ENCODE measurements around the gene TSSK2.

The TSSK2 gene

GRCh38 chr22:19107730-19108074 lies 23.4 kb upstream of the TSSK2 start:
- Histone ChIP-seq H3K9me3 (ENCODE audit: insufficient read depth, low read depth, low read length) (no peaks in the 10 kb centered on the region), H3K36me3 (ENCODE audit: insufficient read depth, low read depth, low read length) (no peaks in the 10 kb centered on the region), H3K27me3 (ENCODE audit: insufficient read depth, low read length) (no peaks in the 10 kb centered on the region), H3K4me1 (ENCODE audit: insufficient read depth, low read length) (peaks cover 19% of the 10 kb centered on the region), H3K9ac (ENCODE audit: low read depth, low read length) (no peak overlapping the region), H3K4me3 (ENCODE audit: low read length) (no peak overlapping the region), H3K27ac (ENCODE audit: low read length) (no peak overlapping the region)

GRCh38 chr22:19108807-19109197 lies 22.3 kb upstream of the TSSK2 start:
- no peak overlapping the region for H3K4me3 ChIP-seq (ENCODE audit: low read length)
- H3K27ac ChIP-seq (ENCODE audit: low read length) = no peak overlapping the region
- no peak overlapping the region for H3K9ac ChIP-seq (ENCODE audit: low read depth, low read length)
- no peaks in the 10 kb centered on the region for H3K9me3 ChIP-seq (ENCODE audit: insufficient read depth, low read depth, low read length)
- H3K36me3 ChIP-seq (ENCODE audit: insufficient read depth, low read depth, low read length) = no peaks in the 10 kb centered on the region
- peaks cover 19% of the 10 kb centered on the region for H3K4me1 ChIP-seq (ENCODE audit: insufficient read depth, low read length)
- H3K27me3 ChIP-seq (ENCODE audit: insufficient read depth, low read length) = no peaks in the 10 kb centered on the region

- Histone ChIP-seq H3K4me3 (ENCODE audit: low read length) (no peak overlapping the region), H3K9me3 (ENCODE audit: insufficient read depth, low read depth, low read length) (no peaks in the 10 kb centered on the region), H3K27me3 (ENCODE audit: insufficient read depth, low read length) (no peaks in the 10 kb centered on the region), H3K27ac (ENCODE audit: low read length) (no peak overlapping the region), H3K4me1 (ENCODE audit: insufficient read depth, low read length) (peaks cover 19% of the 10 kb centered on the region), H3K36me3 (ENCODE audit: insufficient read depth, low read depth, low read length) (no peaks in the 10 kb centered on the region), H3K9ac (ENCODE audit: low read depth, low read length) (no peak overlapping the region)
Observed at GRCh38 chr22:19109198-19110063, 21.7 kb upstream of the TSSK2 start.

GRCh38 chr22:19110064-19110458 lies 21.0 kb upstream of the TSSK2 start:
- H3K4me1 ChIP-seq (ENCODE audit: insufficient read depth, low read length) = peaks cover 19% of the 10 kb centered on the region
- H3K9ac ChIP-seq (ENCODE audit: low read depth, low read length) = no peak overlapping the region
- H3K4me3 ChIP-seq (ENCODE audit: low read length) = no peak overlapping the region
- H3K36me3 ChIP-seq (ENCODE audit: insufficient read depth, low read depth, low read length) = no peaks in the 10 kb centered on the region
- no peak overlapping the region for H3K27ac ChIP-seq (ENCODE audit: low read length)
- no peaks in the 10 kb centered on the region for H3K27me3 ChIP-seq (ENCODE audit: insufficient read depth, low read length)
- H3K9me3 ChIP-seq (ENCODE audit: insufficient read depth, low read depth, low read length) = no peaks in the 10 kb centered on the region

GRCh38 chr22:19110646-19111045 lies 20.5 kb upstream of the TSSK2 start:
- peaks cover 19% of the 10 kb centered on the region for H3K4me1 ChIP-seq (ENCODE audit: insufficient read depth, low read length)
- no peak overlapping the region for H3K27ac ChIP-seq (ENCODE audit: low read length)
- no peaks in the 10 kb centered on the region for H3K9me3 ChIP-seq (ENCODE audit: insufficient read depth, low read depth, low read length)
- no peak overlapping the region for H3K4me3 ChIP-seq (ENCODE audit: low read length)
- no peaks in the 10 kb centered on the region for H3K27me3 ChIP-seq (ENCODE audit: insufficient read depth, low read length)
- peaks cover 2% of the 10 kb centered on the region; the same call in 1 of the 2 replicates for H3K36me3 ChIP-seq (ENCODE audit: insufficient read depth, low read depth, low read length)
- H3K9ac ChIP-seq (ENCODE audit: low read depth, low read length) = no peak overlapping the region

- H3K36me3 ChIP-seq (ENCODE audit: insufficient read depth, low read depth, low read length) = peaks cover 4% of the 10 kb centered on the region; the same call in 1 of the 2 replicates
- H3K4me1 ChIP-seq (ENCODE audit: insufficient read depth, low read length) = peaks cover 19% of the 10 kb centered on the region
- H3K4me3 ChIP-seq (ENCODE audit: low read length) = no peak overlapping the region
- no peak overlapping the region for H3K9ac ChIP-seq (ENCODE audit: low read depth, low read length)
- no peaks in the 10 kb centered on the region for H3K9me3 ChIP-seq (ENCODE audit: insufficient read depth, low read depth, low read length)
- H3K27me3 ChIP-seq (ENCODE audit: insufficient read depth, low read length) = no peaks in the 10 kb centered on the region
- no peak overlapping the region for H3K27ac ChIP-seq (ENCODE audit: low read length)
Observed at GRCh38 chr22:19111140-19111539, 20.0 kb upstream of the TSSK2 start.

- Histone ChIP-seq H3K4me1 (ENCODE audit: insufficient read depth, low read length) (peaks cover 19% of the 10 kb centered on the region), H3K27me3 (ENCODE audit: insufficient read depth, low read length) (no peaks in the 10 kb centered on the region), H3K9me3 (ENCODE audit: insufficient read depth, low read depth, low read length) (no peaks in the 10 kb centered on the region), H3K9ac (ENCODE audit: low read depth, low read length) (no peak overlapping the region), H3K36me3 (ENCODE audit: insufficient read depth, low read depth, low read length) (peaks cover 4% of the 10 kb centered on the region; the same call in 1 of the 2 replicates), H3K4me3 (ENCODE audit: low read length) (no peak overlapping the region), H3K27ac (ENCODE audit: low read length) (no peak overlapping the region)
Observed at GRCh38 chr22:19111584-19111983, 19.5 kb upstream of the TSSK2 start.

- H3K27ac ChIP-seq (ENCODE audit: low read length) = no peak overlapping the region
- H3K27me3 ChIP-seq (ENCODE audit: insufficient read depth, low read length) = no peaks in the 10 kb centered on the region
- no peaks in the 10 kb centered on the region for H3K9me3 ChIP-seq (ENCODE audit: insufficient read depth, low read depth, low read length)
- H3K36me3 ChIP-seq (ENCODE audit: insufficient read depth, low read depth, low read length) = peaks cover 6% of the 10 kb centered on the region; the same call in 1 of the 2 replicates
- no peak overlapping the region for H3K4me3 ChIP-seq (ENCODE audit: low read length)
- no peak overlapping the region for H3K9ac ChIP-seq (ENCODE audit: low read depth, low read length)
- H3K4me1 ChIP-seq (ENCODE audit: insufficient read depth, low read length) = peaks cover 19% of the 10 kb centered on the region
Observed at GRCh38 chr22:19113429-19113828, 17.7 kb upstream of the TSSK2 start.

- H3K27me3 ChIP-seq (ENCODE audit: insufficient read depth, low read length) = no peaks in the 10 kb centered on the region
- peaks cover 12% of the 10 kb centered on the region; the same call in 1 of the 2 replicates for H3K36me3 ChIP-seq (ENCODE audit: insufficient read depth, low read depth, low read length)
- no peak overlapping the region for H3K27ac ChIP-seq (ENCODE audit: low read length)
- H3K4me3 ChIP-seq (ENCODE audit: low read length) = no peak overlapping the region
- H3K9me3 ChIP-seq (ENCODE audit: insufficient read depth, low read depth, low read length) = no peaks in the 10 kb centered on the region
- H3K4me1 ChIP-seq (ENCODE audit: insufficient read depth, low read length) = peaks cover 14% of the 10 kb centered on the region
- H3K9ac ChIP-seq (ENCODE audit: low read depth, low read length) = no peak overlapping the region
Observed at GRCh38 chr22:19114984-19115552, 16.0 kb upstream of the TSSK2 start.

- Histone ChIP-seq H3K4me3 (ENCODE audit: low read length) (no peak overlapping the region), H3K9ac (ENCODE audit: low read depth, low read length) (no peak overlapping the region), H3K27ac (ENCODE audit: low read length) (no peak overlapping the region), H3K4me1 (ENCODE audit: insufficient read depth, low read length) (peaks cover 15% of the 10 kb centered on the region), H3K36me3 (ENCODE audit: insufficient read depth, low read depth, low read length) (peaks cover 12% of the 10 kb centered on the region; the same call in 1 of the 2 replicates), H3K27me3 (ENCODE audit: insufficient read depth, low read length) (no peaks in the 10 kb centered on the region), H3K9me3 (ENCODE audit: insufficient read depth, low read depth, low read length) (no peaks in the 10 kb centered on the region)
Observed at GRCh38 chr22:19115628-19116027, 15.5 kb upstream of the TSSK2 start.

- Histone ChIP-seq H3K27me3 (ENCODE audit: insufficient read depth, low read length) (no peaks in the 10 kb centered on the region), H3K27ac (ENCODE audit: low read length) (no peak overlapping the region), H3K36me3 (ENCODE audit: insufficient read depth, low read depth, low read length) (peaks cover 12% of the 10 kb centered on the region; the same call in 1 of the 2 replicates), H3K4me1 (ENCODE audit: insufficient read depth, low read length) (peaks cover 12% of the 10 kb centered on the region), H3K9me3 (ENCODE audit: insufficient read depth, low read depth, low read length) (no peaks in the 10 kb centered on the region), H3K9ac (ENCODE audit: low read depth, low read length) (no peak overlapping the region), H3K4me3 (ENCODE audit: low read length) (no peak overlapping the region)
Observed at GRCh38 chr22:19117111-19117512, 14.0 kb upstream of the TSSK2 start.

- Histone ChIP-seq H3K4me1 (ENCODE audit: insufficient read depth, low read length) (peaks cover 12% of the 10 kb centered on the region), H3K4me3 (ENCODE audit: low read length) (no peak overlapping the region), H3K36me3 (ENCODE audit: insufficient read depth, low read depth, low read length) (peaks cover 12% of the 10 kb centered on the region; the same call in 1 of the 2 replicates), H3K9me3 (ENCODE audit: insufficient read depth, low read depth, low read length) (no peaks in the 10 kb centered on the region), H3K27ac (ENCODE audit: low read length) (no peak overlapping the region), H3K27me3 (ENCODE audit: insufficient read depth, low read length) (no peaks in the 10 kb centered on the region), H3K9ac (ENCODE audit: low read depth, low read length) (no peak overlapping the region)
Observed at GRCh38 chr22:19118329-19118880, 12.7 kb upstream of the TSSK2 start.
